Brain pericyte (primary cell): ENCODE measurements around the gene LAGE3.

ENCODE experiments used
- DNase-seq: peaks from one replicate; pipeline ENCODE4 v3.0.0-alpha.2; 2012; ENCODE audit warnings: low read depth, low spot score

Gene LAGE3

DNA sequence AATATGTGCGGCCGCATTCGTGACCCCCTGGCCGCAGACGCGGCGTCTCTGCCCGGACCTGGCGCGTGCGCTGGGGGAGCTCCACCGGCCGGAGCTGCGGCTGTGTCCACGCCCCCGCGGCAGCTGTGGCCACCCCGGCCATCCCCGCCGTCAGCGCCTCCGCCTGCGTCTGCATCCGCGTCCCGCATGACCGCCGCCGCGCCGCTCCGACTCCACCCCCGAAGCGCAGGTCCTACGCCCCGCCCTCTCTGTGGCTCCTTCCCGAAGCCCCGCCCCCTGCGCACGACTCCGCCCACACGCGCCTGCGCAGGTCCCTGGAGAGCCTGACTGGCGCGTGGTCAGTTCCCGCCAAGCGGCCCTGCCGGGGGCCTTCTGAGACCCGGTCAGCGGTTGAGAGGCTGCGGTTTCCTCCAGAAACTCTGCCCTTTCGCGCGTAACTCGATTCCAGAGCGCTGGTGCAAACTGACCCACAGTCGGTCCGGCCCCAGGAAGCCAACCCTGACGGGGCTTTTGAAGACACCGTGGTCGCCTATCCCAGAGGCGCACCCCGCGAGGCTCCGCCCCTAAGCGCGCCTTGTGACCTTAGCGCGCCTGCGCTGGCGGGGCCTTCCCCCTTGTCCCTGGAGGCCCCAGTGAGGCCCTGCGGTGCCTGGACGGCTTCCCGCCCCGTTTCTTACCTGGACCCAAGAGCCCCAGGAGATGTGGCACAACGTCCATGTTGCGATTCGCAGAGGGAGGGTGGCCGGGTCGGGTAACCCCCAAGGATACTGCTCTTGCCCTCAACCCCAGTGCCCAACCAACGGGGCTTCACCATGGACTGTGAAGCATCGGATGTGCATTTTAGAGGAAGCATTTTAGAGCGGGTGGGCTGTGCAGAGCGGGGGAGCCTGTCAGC is at the start of gene LAGE3:
Gene LAGE3, minus strand, starts transcription at position 554 of the 895 bp plus-strand sequence. Its CDS starts 366 bp downstream, at position 188.
- DNase-seq: peak; percentile 74

DNA sequence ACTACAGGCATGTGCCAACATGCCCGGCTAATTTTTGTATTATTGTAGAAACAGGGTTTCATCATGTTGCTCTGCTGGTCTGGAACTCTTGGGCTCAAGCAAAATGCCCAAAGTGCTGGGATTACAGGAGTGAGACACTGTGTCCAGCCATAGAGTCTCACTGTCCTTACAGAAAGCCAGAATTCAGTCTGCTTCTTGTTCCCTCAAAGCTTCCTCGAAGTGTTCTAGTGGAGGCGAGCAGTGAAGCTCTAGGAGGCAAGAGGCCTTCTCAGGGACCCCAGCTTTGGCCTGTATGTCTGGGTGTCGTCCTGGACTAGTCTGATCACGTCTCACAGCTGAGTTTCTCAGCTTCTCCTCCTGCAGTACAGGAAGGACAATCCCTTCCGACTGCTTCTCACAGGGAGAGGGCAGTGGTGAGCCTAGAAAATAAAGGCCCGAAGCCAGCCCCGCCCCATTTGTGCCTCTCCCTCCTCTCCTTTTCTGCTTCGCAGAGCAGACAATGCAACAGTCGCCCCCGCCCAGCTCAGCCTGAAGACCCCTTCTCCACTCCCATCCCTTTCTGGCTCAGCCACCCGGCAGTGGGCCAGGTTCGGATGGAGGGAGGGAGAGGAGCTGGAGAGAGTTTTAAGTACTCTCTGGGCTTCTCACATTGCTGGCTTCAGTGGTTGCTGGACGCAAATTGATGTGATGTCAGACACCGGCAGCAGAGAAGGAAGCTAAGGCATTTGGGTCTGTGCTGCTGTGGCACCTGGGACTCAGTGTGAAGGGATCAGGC is 48.0 kb upstream of the LAGE3 start:
- no peak for DNase-seq

- no peak for DNase-seq
Measured at GRCh38 chrX:154525606-154526490, 46.8 kb upstream of the LAGE3 start.

DNA sequence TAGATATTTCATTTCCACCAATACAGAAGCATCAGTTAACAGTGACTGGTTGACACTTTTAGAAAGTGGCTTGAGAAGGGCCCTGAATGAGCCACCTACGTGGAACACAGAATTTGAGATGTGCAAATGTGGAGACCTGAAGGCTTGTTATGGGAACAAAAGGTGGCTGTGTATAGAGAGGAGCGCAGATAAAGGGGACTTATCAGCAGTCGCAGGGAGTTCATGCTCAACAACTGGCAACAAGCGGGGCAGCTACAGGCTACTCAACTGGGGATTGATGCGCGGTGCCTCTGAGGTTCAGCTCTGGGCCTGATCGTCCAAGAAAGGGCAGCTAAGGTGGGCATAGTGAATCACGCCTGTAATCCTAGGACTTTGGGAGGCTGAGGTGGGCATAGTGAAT is 40.3 kb upstream of the LAGE3 start:
- no peak for DNase-seq

GRCh38 chrX:154517101-154517781 is 38.2 kb upstream of the LAGE3 start:
- DNase-seq: no peak

DNA sequence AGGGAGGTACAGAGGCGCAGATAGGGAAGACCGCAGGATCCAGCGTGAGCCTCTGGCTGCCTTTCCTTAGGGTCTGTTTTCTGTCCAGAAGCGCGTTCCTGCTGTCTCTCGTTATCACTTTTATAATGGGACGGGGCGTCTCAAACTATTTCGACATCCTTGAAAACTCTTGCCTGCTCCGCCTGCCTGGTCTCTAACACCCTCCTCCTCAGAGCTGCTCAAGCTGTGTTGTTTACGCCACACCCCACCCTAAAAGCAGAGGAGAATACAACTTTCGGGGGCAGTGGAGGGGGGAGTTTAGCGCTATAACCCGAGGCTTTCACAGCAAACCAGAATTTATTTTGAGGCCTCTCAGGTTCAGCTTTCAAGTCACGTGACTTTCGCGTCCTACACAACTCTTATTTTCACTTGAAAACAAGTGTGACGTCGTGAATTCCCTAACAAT is 37.6 kb upstream of the LAGE3 start:
- DNase-seq: no peak

DNA sequence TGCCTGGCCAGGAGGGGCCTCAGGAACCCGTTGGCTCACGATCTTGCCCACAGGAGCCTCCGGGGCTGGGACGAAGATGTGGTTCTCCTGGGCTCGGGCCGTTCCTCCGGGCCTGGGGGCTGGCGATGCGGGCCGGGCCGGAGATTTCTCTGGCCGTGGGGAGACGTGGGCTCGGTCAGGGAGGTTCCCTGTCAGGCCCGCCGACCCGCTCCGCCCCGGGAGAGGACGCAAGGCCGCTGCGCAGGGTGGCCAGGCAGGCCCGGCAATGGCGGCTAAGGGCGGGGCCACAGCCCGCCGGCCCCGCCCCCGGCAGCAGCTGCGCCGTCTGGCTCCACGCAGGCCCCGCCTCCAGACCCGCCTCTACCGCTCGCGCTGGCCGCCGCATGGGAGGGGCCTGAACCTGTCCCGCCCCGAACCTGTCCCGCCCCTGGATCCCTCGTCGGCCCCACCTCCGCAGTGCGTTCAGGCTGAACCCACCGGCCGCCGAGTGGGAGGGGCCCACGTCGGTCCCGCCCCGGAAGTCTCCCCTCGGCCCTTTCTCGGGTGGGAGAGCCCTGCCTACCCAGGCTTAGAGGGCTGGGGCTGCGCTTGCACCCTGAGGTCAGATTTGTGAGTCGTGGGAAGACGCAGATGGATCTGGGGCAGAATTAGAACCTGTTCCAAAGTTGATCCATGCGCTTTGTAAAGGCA is 37.0 kb upstream of the LAGE3 start, which contains the start of gene FAM3A:
Gene FAM3A, minus strand, starts transcription at position 267 of the 690 bp plus-strand sequence. CDS start 460 bp downstream, outside the sequence.
- peak; percentile 45 for DNase-seq

GRCh38 chrX:154515090-154515965 is 36.2 kb upstream of the LAGE3 start:
- DNase-seq: no peak

GRCh38 chrX:154513716-154514115 is 34.6 kb upstream of the LAGE3 start:
- DNase-seq: no peak

GRCh38 chrX:154512879-154513553 is 33.9 kb upstream of the LAGE3 start:
- DNase-seq: no peak

GRCh38 chrX:154511761-154512160 is 32.7 kb upstream of the LAGE3 start:
- no peak for DNase-seq

- no peak for DNase-seq
Measured at GRCh38 chrX:154509455-154509854, 30.4 kb upstream of the LAGE3 start.

- DNase-seq: no peak
Measured at GRCh38 chrX:154508384-154508745, 29.3 kb upstream of the LAGE3 start.

- DNase-seq: no peak
Measured at GRCh38 chrX:154507673-154508383, 28.7 kb upstream of the LAGE3 start.

DNA sequence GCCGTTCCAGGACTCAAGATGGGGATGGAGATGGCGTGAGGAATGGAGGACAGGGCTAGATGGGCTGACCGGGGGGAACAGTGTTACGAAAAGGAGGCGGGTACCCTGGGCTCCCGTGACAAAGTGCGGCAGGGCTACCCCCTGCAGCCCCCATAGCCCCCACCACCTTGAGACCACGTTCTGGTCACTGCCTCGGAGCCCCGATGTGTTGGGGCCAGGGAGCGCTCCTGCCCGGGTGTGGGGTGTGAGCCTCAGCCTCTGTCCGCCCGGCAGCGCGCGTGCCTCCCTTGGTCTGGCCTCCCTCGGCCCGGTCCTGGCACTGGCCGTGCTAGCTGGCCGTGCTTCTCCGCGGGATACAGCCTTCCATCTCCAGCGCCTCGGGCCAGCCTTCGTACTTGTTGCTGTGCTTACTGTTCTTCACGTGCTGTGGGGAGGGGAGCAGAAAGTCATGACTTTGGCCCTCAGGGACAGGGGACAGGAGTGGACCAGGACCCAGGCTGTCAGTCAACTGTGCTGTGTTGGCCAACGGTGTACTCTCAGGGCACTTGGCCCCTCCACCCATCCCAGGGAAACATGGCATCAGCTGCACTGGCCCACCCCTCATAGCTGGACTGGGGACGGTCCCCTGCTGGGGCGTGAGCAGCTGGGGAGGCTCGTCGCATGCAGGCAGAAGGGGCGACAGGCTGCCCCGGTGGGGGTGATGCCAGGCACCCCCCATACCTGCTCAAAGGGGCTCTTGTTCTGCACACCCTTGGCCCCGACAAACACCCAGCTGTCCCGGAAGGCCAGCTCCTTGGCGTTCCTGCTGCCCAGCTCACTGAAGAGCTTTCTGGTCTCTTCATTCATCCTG is 27.6 kb upstream of the LAGE3 start:
- DNase-seq: no peak

- DNase-seq: no peak
Measured at GRCh38 chrX:154505734-154506133, 26.7 kb upstream of the LAGE3 start.

DNA sequence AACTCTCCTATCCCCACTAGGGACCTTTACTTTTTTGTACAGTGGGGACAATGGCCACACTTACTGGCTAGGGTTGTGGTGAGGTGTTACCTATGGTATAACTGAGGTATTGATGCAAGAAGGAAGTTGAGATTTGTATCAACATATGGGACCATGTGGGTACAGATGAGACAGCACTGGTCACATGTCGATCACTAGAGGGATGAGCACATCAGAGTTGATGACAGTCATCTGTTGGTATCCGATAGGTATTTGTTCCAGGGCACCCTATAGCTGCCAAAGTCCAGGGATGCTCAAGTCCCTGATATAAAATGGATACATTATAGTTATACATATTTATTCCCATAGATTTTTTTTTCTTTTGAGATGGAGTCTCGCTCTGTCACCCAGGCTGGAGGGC is 23.9 kb upstream of the LAGE3 start:
- DNase-seq: no peak
